ENCODE results near the gene NFX1.

DNA sequence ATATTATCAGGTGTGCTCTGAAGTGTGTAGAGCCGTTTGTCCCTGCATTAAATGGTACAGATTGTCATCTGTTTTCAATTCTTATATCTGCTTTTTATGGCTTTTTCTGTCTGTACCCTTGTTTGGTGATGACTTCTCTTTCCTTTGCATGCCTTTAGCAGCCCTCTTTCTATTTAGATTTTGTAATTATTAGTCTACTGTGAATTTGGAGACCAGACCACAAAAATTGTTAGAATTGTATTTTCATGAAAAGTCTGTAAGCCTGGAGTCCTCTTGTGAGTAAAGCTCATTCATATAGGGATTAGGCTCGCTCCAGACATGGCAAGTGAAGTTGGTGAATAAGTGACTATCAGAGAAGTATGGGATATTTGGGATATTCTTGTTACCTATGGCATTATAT, 41.7 kb downstream of the NFX1 start:
- TF ChIP-seq CTCF (IDR thresholded peaks at IDR 0.05; ENCODE audit: poor library complexity) (no peak), EZH2 (IDR thresholded peaks at IDR 0.05; ENCODE audit: borderline replicate concordance) (no peak), EZH2phosphoT487 (IDR thresholded peaks at IDR 0.05; ENCODE audit: low read depth, severe bottlenecking, unreplicated experiment) (no peak)

Data from hepatocyte (in vitro differentiated cells).